ENCODE data around the gene IGSF21. TPM values are rescaled to one million over a fixed set of nuclear protein-coding genes. Genes with fewer than 3 reads are reported as not detected.

Gene IGSF21
- total and polyA plus RNA-seq, 7 experiments from 2014 or later = not detected

GRCh38 chr1:18300376-18300775, 192.8 kb downstream of the IGSF21 start:
- H3K27ac ChIP-seq (ENCODE audit: low read depth, low read length) = no peak overlapping the region
- intact Hi-C loops (cut with micrococcal nuclease) = no loop called here
- no peaks in the 10 kb centered on the region for H3K9me3 ChIP-seq (ENCODE audit: control insufficient read depth in 2 of 3, low read length in 3 of 3)
- ChIA-PET POLR2A (interaction anchor here (0.6 kb wide), 1 partner anchor 672 kb away, joined by 4 read pairs; no protein-coding TSS in a partner anchor), CTCF (no interaction called here)
- H3K27me3 Mint-ChIP-seq = peaks cover 12 to 45% (median 31%) of the 10 kb centered on the region in 5 donors
- no peak for ATAC-seq
- no peak overlapping the region for H3K4me3 ChIP-seq (ENCODE audit: low read length)
- H3K4me3 Mint-ChIP-seq = no peak overlapping the region
- peaks cover 0 to 3% (median 0%) of the 10 kb centered on the region in 11 donors for H3K9me3 Mint-ChIP-seq
- no peaks in the 10 kb centered on the region for H3K27me3 ChIP-seq (ENCODE audit: control insufficient read depth in 2 of 2, insufficient read depth in 2 of 2, low read length in 2 of 2)
- no peaks in the 10 kb centered on the region for H3K36me3 ChIP-seq (ENCODE audit: control insufficient read depth in 2 of 3, insufficient read depth in 3 of 3, low read length in 3 of 3)
- H3K27ac Mint-ChIP-seq = no peak overlapping the region
- H3K36me3 Mint-ChIP-seq = no peaks in the 10 kb centered on the region
- no peak for DNase-seq
- peaks cover 0 to 4% (median 0%) of the 10 kb centered on the region in 7 donors for H3K4me1 Mint-ChIP-seq
- H3K4me1 ChIP-seq (ENCODE audit: control insufficient read depth in 2 of 2, insufficient read depth in 2 of 2, low read length in 2 of 2) = no peaks in the 10 kb centered on the region

- no peak overlapping the region for H3K4me3 Mint-ChIP-seq
- no peak for DNase-seq
- H3K36me3 Mint-ChIP-seq = no peaks in the 10 kb centered on the region
- no peak overlapping the region for H3K27ac Mint-ChIP-seq
- H3K4me3 ChIP-seq (ENCODE audit: low read length) = no peak overlapping the region
- ATAC-seq = no peak
- H3K9me3 Mint-ChIP-seq = no peaks in the 10 kb centered on the region
- H3K4me1 ChIP-seq (ENCODE audit: control insufficient read depth in 2 of 2, insufficient read depth in 2 of 2, low read length in 2 of 2) = no peaks in the 10 kb centered on the region
- H3K27me3 Mint-ChIP-seq = peaks cover 6 to 27% (median 20%) of the 10 kb centered on the region in 5 donors
- peaks cover 0 to 2% (median 0%) of the 10 kb centered on the region in 7 donors for H3K4me1 Mint-ChIP-seq
- intact Hi-C loops (cut with micrococcal nuclease) = no loop called here
- POLR2A ChIA-PET = no interaction called here
- H3K9me3 ChIP-seq (ENCODE audit: control insufficient read depth in 2 of 3, low read length in 3 of 3) = no peaks in the 10 kb centered on the region
- H3K27ac ChIP-seq (ENCODE audit: low read depth, low read length) = no peak overlapping the region
- CTCF ChIA-PET = no interaction called here
- no peaks in the 10 kb centered on the region for H3K36me3 ChIP-seq (ENCODE audit: control insufficient read depth in 2 of 3, insufficient read depth in 3 of 3, low read length in 3 of 3)
- H3K27me3 ChIP-seq (ENCODE audit: control insufficient read depth in 2 of 2, insufficient read depth in 2 of 2, low read length in 2 of 2) = no peaks in the 10 kb centered on the region
Observed at GRCh38 chr1:18302788-18303413, 195.3 kb downstream of the IGSF21 start.

GRCh38 chr1:18304151-18304869, 196.7 kb downstream of the IGSF21 start:
- intact Hi-C loops (cut with micrococcal nuclease) = no loop called here
- no peaks in the 10 kb centered on the region for H3K4me1 Mint-ChIP-seq

GRCh38 chr1:18305182-18305795, 197.7 kb downstream of the IGSF21 start:
- CTCF ChIA-PET = interaction anchor here (0.6 kb wide), 1 partner anchor 1155 kb away, joined by 3 read pairs; no protein-coding TSS in a partner anchor
- Mint-ChIP-seq H3K4me3 (no peak overlapping the region), H3K9me3 (peaks cover 0 to under 1% (median 0%) of the 10 kb centered on the region in 11 donors), H3K27me3 (peaks cover 0 to 19% (median 7%) of the 10 kb centered on the region in 5 donors), H3K36me3 (no peaks in the 10 kb centered on the region), H3K27ac (no peak overlapping the region), H3K4me1 (no peaks in the 10 kb centered on the region)
- no peaks in the 10 kb centered on the region for H3K4me1 ChIP-seq (ENCODE audit: control insufficient read depth in 2 of 2, insufficient read depth in 2 of 2, low read length in 2 of 2)
- no peaks in the 10 kb centered on the region for H3K36me3 ChIP-seq (ENCODE audit: control insufficient read depth in 2 of 3, insufficient read depth in 3 of 3, low read length in 3 of 3)
- H3K4me3 ChIP-seq (ENCODE audit: low read length) = no peak overlapping the region
- DNase-seq = no peak
- POLR2A ChIA-PET = no interaction called here
- intact Hi-C loops (cut with micrococcal nuclease) = no loop called here
- ATAC-seq = no peak
- no peaks in the 10 kb centered on the region for H3K9me3 ChIP-seq (ENCODE audit: control insufficient read depth in 2 of 3, low read length in 3 of 3)
- no peak overlapping the region for H3K27ac ChIP-seq (ENCODE audit: low read depth, low read length)
- no peaks in the 10 kb centered on the region for H3K27me3 ChIP-seq (ENCODE audit: control insufficient read depth in 2 of 2, insufficient read depth in 2 of 2, low read length in 2 of 2)

More at GRCh38 chr1:18304151-18304869, 196.7 kb downstream of the IGSF21 start:
- no peaks in the 10 kb centered on the region for H3K9me3 Mint-ChIP-seq
- Histone ChIP-seq H3K36me3 (ENCODE audit: control insufficient read depth in 2 of 3, insufficient read depth in 3 of 3, low read length in 3 of 3) (no peaks in the 10 kb centered on the region), H3K9me3 (ENCODE audit: control insufficient read depth in 2 of 3, low read length in 3 of 3) (no peaks in the 10 kb centered on the region), H3K4me1 (ENCODE audit: control insufficient read depth in 2 of 2, insufficient read depth in 2 of 2, low read length in 2 of 2) (no peaks in the 10 kb centered on the region), H3K4me3 (ENCODE audit: low read length) (no peak overlapping the region), H3K27ac (ENCODE audit: low read depth, low read length) (no peak overlapping the region), H3K27me3 (ENCODE audit: control insufficient read depth in 2 of 2, insufficient read depth in 2 of 2, low read length in 2 of 2) (no peaks in the 10 kb centered on the region)
- no peak overlapping the region for H3K4me3 Mint-ChIP-seq
- ATAC-seq (no peak), DNase-seq (no peak)
- H3K27me3 Mint-ChIP-seq = peaks cover 2 to 18% (median 11%) of the 10 kb centered on the region in 5 donors
- POLR2A ChIA-PET = no interaction called here
- no peak overlapping the region for H3K27ac Mint-ChIP-seq
- H3K36me3 Mint-ChIP-seq = no peaks in the 10 kb centered on the region
- CTCF ChIA-PET = no interaction called here

GRCh38 chr1:18307329-18307898, 199.8 kb downstream of the IGSF21 start:
- CTCF ChIA-PET = no interaction called here
- no peak for ATAC-seq
- H3K9me3 Mint-ChIP-seq = peaks cover 0 to 8% (median 5%) of the 10 kb centered on the region in 11 donors
- Histone ChIP-seq H3K9me3 (ENCODE audit: control insufficient read depth in 2 of 3, low read length in 3 of 3) (no peaks in the 10 kb centered on the region), H3K4me3 (ENCODE audit: low read length) (no peak overlapping the region), H3K27ac (ENCODE audit: low read depth, low read length) (no peak overlapping the region), H3K4me1 (ENCODE audit: control insufficient read depth in 2 of 2, insufficient read depth in 2 of 2, low read length in 2 of 2) (no peaks in the 10 kb centered on the region), H3K27me3 (ENCODE audit: control insufficient read depth in 2 of 2, insufficient read depth in 2 of 2, low read length in 2 of 2) (no peaks in the 10 kb centered on the region), H3K36me3 (ENCODE audit: control insufficient read depth in 2 of 3, insufficient read depth in 3 of 3, low read length in 3 of 3) (no peaks in the 10 kb centered on the region)
- peaks cover 0 to 29% (median 19%) of the 10 kb centered on the region in 5 donors for H3K27me3 Mint-ChIP-seq
- DNase-seq = no peak
- no peaks in the 10 kb centered on the region for H3K4me1 Mint-ChIP-seq
- H3K4me3 Mint-ChIP-seq = no peak overlapping the region
- no peak overlapping the region for H3K27ac Mint-ChIP-seq
- H3K36me3 Mint-ChIP-seq = no peaks in the 10 kb centered on the region
- intact Hi-C loops (cut with micrococcal nuclease) = no loop called here
- POLR2A ChIA-PET = no interaction called here

GRCh38 chr1:18309552-18310155, 202.1 kb downstream of the IGSF21 start:
- no peak overlapping the region for H3K27ac ChIP-seq (ENCODE audit: low read depth, low read length)
- Mint-ChIP-seq H3K27me3 (peaks cover 0 to 33% (median 13%) of the 10 kb centered on the region in 5 donors), H3K4me1 (no peaks in the 10 kb centered on the region), H3K9me3 (peaks cover 0 to 8% (median 5%) of the 10 kb centered on the region in 11 donors), H3K27ac (no peak overlapping the region), H3K4me3 (no peak overlapping the region), H3K36me3 (no peaks in the 10 kb centered on the region)
- H3K9me3 ChIP-seq (ENCODE audit: control insufficient read depth in 2 of 3, low read length in 3 of 3) = no peaks in the 10 kb centered on the region
- intact Hi-C loops (cut with micrococcal nuclease) = no loop called here
- DNase-seq (no peak), ATAC-seq (no peak)
- H3K4me1 ChIP-seq (ENCODE audit: control insufficient read depth in 2 of 2, insufficient read depth in 2 of 2, low read length in 2 of 2) = no peaks in the 10 kb centered on the region
- H3K27me3 ChIP-seq (ENCODE audit: control insufficient read depth in 2 of 2, insufficient read depth in 2 of 2, low read length in 2 of 2) = no peaks in the 10 kb centered on the region
- no peaks in the 10 kb centered on the region for H3K36me3 ChIP-seq (ENCODE audit: control insufficient read depth in 2 of 3, insufficient read depth in 3 of 3, low read length in 3 of 3)
- CTCF ChIA-PET = no interaction called here
- POLR2A ChIA-PET = no interaction called here
- H3K4me3 ChIP-seq (ENCODE audit: low read length) = no peak overlapping the region
